Non-pigmented ciliary epithelial cell (primary cell): ENCODE data around the gene KLC1.

Source experiments
- DNase-seq: peaks from one replicate; pipeline ENCODE4 v3.0.0-alpha.2; 2010; ENCODE audit warnings: low read depth

KLC1 gene

DNA sequence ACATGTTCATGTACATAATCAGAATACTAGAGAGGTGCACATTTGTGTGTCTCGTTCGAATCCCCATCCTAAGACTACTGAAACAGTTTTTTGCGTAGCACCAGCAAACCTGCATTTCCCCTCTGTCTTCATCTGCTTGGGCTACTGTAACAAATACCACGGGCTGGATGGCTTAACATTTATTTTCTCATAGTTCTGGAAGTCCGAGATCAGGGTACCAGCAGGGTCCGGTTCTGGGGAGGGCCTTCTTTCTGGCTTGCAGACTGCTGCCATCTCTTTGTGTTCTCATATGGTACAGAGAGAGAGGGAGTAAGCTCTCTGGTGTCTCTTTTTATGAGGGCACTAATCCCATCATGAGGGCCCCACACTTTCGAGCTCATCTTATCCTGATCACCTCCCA, 30.6 kb downstream of the KLC1 start:
- DNase-seq = no peak

DNA sequence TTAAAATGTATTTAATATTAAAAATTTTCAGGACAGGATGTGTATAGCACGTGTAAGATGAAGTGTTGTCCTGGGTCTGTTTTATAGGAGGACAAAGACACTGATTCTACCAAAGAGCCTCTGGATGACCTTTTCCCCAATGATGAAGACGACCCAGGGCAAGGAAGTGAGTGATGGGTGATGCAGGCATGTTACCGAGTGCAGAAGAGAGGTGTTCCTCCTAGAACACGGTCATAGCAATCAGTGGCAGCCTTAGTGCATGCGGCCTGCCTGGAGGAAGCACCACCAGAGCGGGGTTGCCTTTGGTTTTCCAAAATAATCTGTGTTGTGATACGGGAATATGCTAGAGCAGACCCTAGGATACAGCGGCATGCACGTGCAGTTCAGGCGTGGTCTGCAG, 33.0 kb downstream of the KLC1 start:
- DNase-seq = no peak

DNA sequence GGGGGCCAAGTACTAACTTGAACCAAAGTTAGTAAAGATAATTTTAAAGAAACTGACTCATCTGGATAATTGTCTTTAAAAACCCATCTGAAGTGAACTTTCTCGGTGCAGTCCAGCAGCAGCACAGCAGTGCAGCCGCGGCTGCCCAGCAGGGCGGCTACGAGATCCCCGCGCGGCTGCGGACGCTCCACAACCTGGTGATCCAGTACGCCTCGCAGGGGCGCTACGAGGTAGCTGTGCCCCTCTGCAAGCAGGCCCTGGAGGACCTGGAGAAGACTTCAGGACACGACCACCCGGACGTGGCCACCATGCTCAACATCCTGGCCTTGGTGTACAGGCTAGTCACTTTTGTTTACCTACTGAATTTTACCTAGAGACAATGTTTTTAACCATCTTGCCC, 33.6 kb downstream of the KLC1 start:
- no peak for DNase-seq

DNA sequence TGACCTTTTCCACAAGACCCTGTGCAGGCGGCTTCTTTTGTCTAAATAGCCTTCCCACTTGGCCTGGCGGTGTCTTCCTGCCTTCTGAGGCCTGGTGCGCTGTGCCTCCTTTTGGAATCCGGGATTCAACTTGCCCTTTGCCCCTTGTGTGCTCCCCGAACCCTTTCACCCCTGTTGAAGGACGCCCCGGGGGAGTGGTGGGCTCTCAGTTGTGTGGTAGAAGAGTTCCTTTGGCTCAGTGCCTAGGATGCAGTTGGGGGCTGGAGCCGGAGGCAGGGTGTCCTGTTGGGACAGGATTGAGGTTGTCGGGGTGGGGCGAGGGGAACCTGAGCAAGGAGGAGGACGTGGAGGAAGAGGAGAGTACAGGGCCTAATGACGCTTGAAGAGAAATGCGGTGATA, 34.5 kb downstream of the KLC1 start:
- DNase-seq = no peak

GRCh38 chr14:103667671-103668070, 38.7 kb downstream of the KLC1 start:
- no peak for DNase-seq

DNA sequence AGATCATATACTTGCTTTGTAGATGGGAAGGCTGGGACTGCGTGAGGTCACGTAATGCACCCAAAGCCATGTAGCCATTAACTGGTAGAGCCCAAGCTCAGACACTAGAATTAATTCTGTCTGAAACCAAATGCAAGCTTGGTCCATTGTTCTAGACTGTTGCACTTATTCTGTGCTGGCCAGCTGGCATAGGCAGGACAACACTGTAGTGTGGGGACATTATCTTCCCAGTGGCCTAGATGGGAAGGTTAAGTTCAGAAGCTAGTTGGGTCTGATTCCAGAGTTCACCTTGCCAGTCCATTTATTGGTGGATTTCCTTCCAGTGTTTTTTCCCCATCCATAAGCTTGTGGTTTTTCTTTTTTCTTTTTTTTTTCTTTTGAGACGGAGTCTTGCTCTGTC, 39.1 kb downstream of the KLC1 start:
- no peak for DNase-seq

DNA sequence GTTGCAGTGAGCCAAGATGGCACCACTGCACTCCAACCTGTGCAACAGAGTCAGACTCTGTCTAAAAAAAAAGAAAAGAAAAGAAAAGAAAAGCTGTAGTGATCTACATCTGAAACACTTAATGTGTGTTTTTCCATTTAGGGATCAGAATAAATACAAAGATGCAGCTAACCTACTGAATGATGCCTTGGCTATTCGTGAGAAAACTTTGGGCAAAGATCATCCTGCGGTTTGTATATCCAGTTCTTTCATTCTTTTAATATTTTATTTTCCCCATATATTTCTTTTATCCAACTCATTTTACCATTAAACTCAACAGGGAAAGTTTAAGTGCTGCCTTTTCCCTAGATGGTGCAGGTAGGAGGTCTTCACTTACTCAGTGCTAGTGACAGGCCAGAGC, 40.4 kb downstream of the KLC1 start:
- DNase-seq = no peak

DNA sequence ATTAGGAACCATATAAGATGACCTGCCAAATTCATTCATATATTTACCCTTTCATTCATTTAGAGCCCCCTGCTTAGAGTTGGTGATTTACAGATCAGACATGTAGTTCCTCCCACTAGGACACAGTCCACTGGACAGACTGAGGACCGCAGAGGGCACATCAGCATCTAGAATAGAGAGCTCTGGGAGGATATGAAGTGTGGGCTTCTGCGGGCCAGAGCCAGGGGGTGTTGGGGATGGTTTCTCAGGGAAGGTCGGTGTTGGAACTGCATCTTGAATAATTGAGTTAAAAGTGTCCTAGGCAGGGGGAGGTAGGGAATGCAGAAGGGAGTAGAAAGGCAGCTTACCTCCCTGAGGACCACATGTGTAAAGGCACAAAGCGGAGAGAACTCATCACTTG, 42.9 kb downstream of the KLC1 start:
- no peak for DNase-seq

DNA sequence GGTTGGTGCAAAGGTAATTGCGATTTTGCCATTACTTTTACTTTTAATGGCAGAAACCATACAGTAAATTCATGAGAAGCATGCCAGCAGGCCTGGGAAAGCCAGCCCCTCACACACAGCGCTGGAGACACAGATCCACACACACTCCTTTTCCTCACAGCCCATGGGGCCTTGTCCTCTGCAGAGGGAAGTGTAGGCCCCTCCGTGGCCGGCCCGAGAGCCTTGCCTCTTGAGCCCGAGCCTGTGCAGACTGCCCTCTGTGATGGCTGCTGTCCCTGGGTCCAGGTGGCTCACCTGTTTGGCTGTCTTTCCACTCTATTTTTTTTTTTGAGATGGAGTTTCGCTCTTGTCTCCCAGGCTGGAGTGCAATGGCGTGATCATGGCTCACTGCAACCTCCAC, 46.9 kb downstream of the KLC1 start:
- DNase-seq = no peak

DNA sequence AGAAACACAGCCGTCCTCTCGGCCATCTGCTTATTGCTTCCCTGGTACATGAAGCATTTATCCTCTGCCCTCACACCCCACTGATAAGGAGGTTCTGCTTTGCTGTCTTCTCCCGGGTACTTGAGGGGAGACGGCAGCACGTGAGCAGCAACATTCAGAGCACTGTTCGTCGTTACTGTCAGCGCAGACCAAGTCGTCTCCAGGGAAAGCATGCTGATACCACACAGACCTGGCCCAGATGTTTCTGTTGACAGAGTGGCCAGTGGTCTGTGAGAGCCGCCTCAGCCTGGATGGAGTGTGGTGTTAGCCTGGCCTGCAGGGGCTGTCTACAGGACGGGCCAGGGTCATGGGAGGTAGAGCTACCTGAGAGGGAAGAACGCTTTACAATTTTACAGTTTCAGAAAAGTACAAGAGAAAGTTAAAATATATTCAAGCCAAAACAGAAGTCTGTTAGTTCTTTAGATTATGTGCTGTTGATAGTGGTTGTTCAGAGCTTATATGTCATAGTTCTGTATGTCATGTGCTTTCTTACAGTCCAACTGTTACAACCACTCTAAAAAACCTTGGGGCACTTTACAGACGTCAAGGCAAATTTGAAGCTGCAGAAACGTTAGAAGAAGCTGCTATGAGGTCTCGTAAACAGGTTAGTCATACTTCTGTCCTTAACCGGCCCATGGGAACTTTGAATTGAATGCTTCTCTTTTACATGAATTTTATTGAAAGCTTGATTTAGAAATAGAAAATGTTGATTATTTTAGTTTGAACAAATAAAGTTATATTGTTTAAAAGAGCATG, 48.1 kb downstream of the KLC1 start:
- no peak for DNase-seq

DNA sequence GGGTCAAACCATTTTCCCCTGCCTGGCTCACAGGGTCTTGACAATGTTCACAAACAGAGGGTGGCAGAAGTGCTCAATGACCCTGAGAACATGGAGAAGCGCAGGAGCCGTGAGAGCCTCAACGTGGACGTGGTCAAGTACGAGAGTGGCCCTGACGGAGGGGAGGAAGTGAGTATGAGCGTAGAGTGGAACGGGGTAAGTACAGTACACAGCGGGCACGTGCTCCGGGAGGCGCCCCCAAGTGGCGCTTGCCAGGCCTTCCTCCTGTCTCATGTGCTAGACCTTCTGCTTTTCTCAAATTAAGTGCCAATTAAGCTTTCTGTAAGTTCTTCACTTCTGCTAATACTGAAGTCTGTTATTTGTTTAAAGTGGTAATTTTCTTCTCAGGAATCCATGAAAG, 50.3 kb downstream of the KLC1 start:
- no peak for DNase-seq

DNA sequence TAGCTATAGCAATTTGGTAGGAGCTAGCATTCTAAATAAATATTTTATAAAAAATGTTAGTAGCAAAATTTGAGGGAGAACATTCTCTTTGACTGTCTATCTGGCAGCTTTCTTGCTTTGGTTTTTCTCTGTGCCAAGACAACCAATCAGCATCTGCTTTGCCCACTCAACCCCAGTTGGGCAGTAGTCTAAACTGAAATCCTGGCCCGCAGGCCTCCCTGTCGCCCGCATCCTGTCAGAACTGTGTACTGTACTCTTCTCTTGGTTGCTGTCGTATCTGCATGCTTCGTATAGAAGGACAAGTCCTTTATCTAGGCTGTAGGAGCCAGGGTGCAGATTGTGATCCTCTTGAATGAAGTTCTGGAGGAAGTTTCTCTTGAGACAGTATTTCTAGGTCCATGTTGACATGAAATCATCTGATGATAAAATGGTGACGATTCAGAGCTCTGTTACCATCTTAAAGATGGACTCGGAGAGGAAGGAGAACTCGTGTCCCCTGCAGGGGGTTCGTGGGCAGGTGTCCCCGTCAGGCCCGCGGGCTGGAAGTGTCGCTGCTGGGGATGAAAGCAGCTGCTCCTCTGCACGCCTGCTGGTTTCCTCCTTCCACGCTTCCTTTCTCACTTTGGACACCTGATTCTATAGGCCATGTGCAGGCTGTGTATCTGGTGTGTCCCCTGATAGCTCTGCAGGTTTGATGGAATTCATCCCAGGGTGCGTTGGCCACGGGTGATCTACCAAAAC, 51.6 kb downstream of the KLC1 start:
- no peak for DNase-seq

DNA sequence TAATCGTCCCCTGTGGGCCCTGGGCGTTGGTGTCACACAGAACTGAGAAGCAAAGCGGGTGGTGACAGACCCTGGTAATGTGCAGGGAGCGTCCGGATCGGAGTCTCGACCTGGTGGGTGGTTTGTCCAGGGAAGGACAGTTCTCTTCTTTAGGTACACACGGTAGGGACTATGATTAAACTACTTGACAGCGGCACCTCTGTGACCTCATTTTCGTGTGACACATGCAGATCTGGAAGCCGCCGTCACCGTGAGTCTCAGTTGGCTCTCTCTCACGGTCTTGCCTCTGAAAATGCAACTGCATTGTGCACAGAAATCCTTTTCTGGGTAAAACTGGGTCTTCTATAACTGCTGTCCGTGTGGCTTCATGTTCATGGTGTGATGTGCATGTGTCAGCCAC, 54.1 kb downstream of the KLC1 start:
- DNase-seq = no peak

- no peak for DNase-seq
Measured at GRCh38 chr14:103684471-103684870, 55.5 kb downstream of the KLC1 start.

DNA sequence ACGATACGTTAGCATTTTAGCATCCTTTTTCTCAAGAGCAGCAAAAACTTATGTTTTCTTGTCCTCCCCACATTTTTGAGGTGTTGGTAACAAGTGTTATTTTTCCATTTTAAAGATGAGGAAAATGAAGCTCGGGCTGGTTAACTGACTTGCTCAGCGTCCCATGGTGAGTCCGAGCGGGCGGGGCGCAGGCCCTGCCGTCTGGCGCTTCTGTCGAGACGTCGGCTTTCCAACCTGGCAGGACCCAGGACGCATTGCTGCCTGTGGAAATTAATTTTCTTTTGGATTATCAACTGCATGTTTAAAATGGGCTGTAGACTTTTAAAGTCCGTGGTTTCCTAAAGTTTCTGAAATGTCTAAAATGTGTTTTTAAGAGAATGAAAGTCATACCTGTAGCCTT, 55.9 kb downstream of the KLC1 start:
- no peak for DNase-seq

DNA sequence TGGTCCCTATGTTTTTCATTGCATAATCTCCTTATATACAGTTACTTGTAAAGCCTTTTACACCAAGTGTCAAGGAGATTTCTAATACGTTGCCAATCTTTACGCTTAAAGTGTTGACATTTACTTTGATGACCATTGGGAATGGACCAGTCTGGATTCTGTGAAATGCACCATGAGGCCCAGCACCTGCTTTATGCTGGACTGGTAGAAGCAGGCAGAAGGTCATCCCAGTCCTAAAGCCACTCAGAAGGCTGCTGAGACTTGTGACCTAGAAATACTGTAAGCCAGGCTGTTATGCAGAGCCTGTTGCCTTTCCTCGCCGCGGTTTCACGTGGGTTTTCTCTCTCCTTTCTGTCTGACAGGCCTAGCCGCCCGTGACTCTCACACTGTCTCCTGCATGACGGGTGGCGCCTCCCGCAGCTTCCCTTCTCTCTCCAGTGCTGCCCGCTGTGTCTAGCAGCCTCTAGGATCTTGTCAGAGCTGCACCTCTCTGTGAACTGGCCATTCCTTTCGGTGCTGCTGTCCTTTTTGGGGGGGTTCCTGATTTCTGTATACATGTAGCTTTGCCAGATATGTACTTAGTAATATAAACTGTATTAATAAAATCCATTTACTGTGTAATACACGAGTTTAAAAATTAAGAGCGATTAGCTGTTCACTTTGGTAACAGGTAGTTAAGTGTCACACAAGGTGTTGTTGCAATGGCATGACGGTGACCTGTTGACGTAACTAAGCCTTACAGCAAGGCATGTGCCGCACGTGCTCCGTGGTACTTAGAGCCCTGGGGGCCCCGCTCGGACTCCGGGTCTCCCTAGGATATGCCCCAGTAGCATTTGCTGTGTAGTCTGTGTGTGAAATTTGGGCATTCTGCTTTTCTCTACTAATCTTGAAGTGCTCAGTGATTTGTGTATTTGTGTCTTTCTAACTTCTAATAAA, 56.5 kb downstream of the KLC1 start:
- DNase-seq = no peak

- no peak for DNase-seq
Measured at GRCh38 chr14:103686831-103687485, 57.9 kb downstream of the KLC1 start.

- no peak for DNase-seq
Measured at GRCh38 chr14:103687712-103688111, 58.7 kb downstream of the KLC1 start.

- DNase-seq = no peak
Measured at GRCh38 chr14:103688441-103688840, 59.4 kb downstream of the KLC1 start.

GRCh38 chr14:103688906-103689902, 60.2 kb downstream of the KLC1 start:
- DNase-seq = no peak

DNA sequence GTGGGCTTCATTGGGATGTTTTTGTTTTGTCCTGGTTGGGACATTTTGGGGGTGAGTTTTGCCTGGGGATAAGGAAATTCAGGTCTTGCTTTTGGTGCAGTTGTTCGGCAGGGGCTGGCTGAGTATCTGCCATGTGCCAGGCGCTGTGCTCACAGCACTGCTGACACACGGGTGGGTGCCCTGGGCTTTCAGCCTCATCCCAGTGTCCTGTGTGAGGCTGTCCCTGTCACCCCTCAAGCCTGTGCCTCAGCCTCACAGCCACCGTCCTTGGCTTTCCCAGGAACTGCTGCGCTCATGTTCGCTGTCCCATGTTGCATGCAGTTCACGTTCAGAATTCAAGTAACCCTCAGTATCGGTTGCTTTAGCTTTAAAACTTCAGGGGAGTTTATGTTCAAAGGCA, 61.3 kb downstream of the KLC1 start:
- DNase-seq = no peak
